Left ventricle myocardium inferior (tissue), 1 donor: ENCODE measurements around the gene ATP1A4. TPM values are rescaled to one million over a fixed set of nuclear protein-coding genes. Genes with fewer than 3 reads are reported as not detected.
"Not testable (repeated sequence)": the region's sequence is repeated elsewhere in the genome, so short reads cannot be mapped to it uniquely, and the experiment has no call there.

ENCODE experiments used
- DNase-seq: peaks from one replicate; pipeline ENCODE4 v3.0.0-alpha.2; 2020
- H3K27ac ChIP-seq: fragments of 200-600 bp; replicated peaks from 2 replicates; pipeline ENCODE4 v1.8.0; 2021
- H3K27me3 ChIP-seq: fragments of 200-600 bp; 2 replicates; pipeline ENCODE4 v1.8.0; 2021; ENCODE audit warnings: low read depth
- H3K36me3 ChIP-seq: fragments of 200-600 bp; 2 replicates; pipeline ENCODE4 v1.8.0; 2021
- H3K4me1 ChIP-seq: fragments of 200-600 bp; 2 replicates; pipeline ENCODE4 v1.8.0; 2021
- H3K4me3 ChIP-seq: fragments of 200-600 bp; 2 replicates; pipeline ENCODE4 v1.8.0; 2021; ENCODE audit warnings: mild to moderate bottlenecking, moderate library complexity
- H3K9me3 ChIP-seq: fragments of 200-600 bp; replicated peaks from 2 replicates; pipeline ENCODE4 v1.8.0; 2021
- intact Hi-C: fragments of 100-400 bp; cut with micrococcal nuclease; formaldehyde crosslinking; loops from one replicate; pipeline ENCODE4 v1.11.0; 2022
- total RNA-seq: library from RNA; stranded (reverse); fragmentation: NEBNext Ultra II Directional; extraction: Animal tissue kit (Norgen Biotek cat#: 25700); gene quantifications from one replicate; pipeline ENCODE4 v1.2.1, GENCODE V29; 2021
- TF ChIP-seq, protein P1 (sequence below): fragments of 200-600 bp; IDR thresholded peaks from 2 replicates; pipeline ENCODE4 v1.8.0; 2021; ENCODE audit warnings: antibody characterized with exemption, mild to moderate bottlenecking, borderline replicate concordance
- donor health status: DM: no; HTN: yes; CAD: no; lungs with severe emphysema.

ATP1A4 gene
- total RNA-seq, 1 donor from 2014 or later, result 0.11 TPM

DNA sequence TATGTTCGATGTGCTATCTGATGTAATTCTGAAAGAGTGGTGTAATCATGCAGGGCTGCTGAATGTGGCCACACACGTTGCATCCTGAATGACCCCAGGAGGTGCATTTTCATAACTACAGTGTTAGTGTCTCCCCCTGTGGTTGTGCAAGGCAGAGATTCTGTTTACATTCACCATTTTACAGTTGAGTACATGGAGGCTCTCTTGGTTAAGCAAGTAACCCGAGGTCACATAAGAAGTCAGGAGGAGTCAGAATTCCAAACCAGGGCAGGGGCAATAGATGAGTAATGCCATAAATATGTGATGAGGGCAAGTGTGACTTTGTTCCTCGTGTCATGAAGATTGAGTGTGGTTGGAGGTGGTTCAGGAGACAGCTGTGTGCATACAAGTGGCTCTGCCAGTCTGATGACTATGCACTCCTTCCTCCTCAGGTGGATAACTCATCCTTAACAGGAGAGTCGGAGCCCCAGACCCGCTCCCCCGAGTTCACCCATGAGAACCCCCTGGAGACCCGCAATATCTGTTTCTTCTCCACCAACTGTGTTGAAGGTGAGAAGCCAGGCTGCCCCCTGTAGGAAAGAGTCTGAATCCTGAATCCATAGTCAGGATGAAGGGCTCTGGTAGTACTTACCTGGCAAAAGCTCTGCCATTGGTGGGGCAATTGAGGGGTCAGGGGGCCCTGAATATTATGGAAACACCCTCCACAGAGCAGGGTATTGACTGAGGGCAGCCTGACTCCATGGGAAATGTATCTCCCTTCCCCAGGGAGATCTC lies 26.5 kb upstream of the ATP1A4 start:
- Histone ChIP-seq H3K4me3 (peak overlapping the region; percentile 11), H3K4me1 (peaks cover 95% of the 10 kb centered on the region), H3K9me3 (no peaks in the 10 kb centered on the region), H3K27ac (peak overlapping the region; percentile 91), H3K36me3 (peaks cover 67% of the 10 kb centered on the region), H3K27me3 (no peaks in the 10 kb centered on the region)
- no peak for DNase-seq
- TF ChIP-seq, protein P1, sequence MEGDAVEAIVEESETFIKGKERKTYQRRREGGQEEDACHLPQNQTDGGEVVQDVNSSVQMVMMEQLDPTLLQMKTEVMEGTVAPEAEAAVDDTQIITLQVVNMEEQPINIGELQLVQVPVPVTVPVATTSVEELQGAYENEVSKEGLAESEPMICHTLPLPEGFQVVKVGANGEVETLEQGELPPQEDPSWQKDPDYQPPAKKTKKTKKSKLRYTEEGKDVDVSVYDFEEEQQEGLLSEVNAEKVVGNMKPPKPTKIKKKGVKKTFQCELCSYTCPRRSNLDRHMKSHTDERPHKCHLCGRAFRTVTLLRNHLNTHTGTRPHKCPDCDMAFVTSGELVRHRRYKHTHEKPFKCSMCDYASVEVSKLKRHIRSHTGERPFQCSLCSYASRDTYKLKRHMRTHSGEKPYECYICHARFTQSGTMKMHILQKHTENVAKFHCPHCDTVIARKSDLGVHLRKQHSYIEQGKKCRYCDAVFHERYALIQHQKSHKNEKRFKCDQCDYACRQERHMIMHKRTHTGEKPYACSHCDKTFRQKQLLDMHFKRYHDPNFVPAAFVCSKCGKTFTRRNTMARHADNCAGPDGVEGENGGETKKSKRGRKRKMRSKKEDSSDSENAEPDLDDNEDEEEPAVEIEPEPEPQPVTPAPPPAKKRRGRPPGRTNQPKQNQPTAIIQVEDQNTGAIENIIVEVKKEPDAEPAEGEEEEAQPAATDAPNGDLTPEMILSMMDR, result peak; percentile 10
- intact Hi-C loops, result no loop called here

DNA sequence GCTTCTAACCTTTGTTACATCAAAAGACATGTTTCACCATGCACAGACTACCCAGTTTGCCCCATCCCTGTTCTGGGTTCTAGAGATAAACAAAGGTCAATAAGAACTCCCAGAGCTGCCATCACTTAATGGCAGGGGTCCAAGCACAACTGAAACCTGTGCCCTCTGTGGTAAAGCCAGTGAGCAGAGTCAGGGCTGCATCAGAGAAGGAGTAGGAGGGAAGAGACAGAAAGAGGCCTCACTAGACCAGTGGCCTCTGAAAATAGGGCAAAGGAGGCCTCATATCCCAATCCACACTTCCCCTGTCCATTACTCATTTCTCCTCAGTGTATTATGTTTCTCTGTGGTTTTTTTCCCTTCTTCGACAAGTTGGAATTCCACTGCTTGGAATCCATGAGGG lies 25.7 kb upstream of the ATP1A4 start:
- no peak for DNase-seq
- Histone ChIP-seq H3K36me3 (peaks cover 75% of the 10 kb centered on the region), H3K27ac (peak overlapping the region; percentile 91), H3K4me3 (no peak overlapping the region), H3K27me3 (no peaks in the 10 kb centered on the region), H3K4me1 (peaks cover 95% of the 10 kb centered on the region), H3K9me3 (no peaks in the 10 kb centered on the region)
- TF ChIP-seq, protein P1, result no peak
- intact Hi-C loops, result no loop called here

DNA sequence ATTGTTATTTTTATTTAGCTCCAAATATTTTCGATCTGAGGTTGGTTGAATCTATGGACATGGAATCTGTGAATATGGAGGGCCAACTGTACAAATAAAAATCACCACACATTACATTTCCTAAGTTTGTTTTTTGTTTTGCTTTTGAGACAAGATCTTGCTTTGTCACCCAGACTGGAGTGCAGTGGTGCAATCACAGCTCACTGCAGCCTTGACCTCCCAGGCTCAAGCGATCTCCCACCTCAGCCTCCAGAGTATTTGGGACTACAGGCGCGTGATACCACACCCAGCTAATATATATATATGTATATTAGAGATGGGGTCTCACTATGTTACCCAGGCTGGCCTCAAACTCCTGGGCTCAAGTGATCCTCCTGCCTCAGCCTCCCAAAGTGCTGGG lies 25.1 kb upstream of the ATP1A4 start:
- Histone ChIP-seq H3K27ac (peak overlapping the region; percentile 91), H3K36me3 (peaks cover 75% of the 10 kb centered on the region), H3K4me1 (peaks cover 95% of the 10 kb centered on the region)
- intact Hi-C loops, H3K9me3 ChIP-seq, DNase-seq, H3K4me3 ChIP-seq, H3K27me3 ChIP-seq: not testable (repeated sequence)

DNA sequence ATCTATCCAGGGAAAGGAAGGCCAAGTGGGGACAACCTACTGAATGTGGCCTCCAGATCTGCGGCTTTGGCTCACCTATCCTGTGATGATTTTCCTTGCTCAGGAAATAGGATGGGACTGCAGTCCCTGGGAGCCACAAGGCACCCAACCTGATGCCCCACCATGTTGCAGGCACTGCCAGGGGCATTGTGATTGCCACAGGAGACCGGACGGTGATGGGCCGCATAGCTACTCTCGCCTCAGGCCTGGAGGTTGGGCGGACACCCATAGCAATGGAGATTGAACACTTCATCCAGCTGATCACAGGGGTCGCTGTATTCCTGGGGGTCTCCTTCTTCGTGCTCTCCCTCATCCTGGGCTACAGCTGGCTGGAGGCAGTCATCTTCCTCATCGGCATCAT lies 24.0 kb upstream of the ATP1A4 start:
- Histone ChIP-seq H3K4me3 (peak overlapping the region; percentile 14), H3K27ac (peak overlapping the region; percentile 91), H3K36me3 (peaks cover 74% of the 10 kb centered on the region), H3K4me1 (peaks cover 96% of the 10 kb centered on the region), H3K9me3 (no peaks in the 10 kb centered on the region), H3K27me3 (no peaks in the 10 kb centered on the region)
- TF ChIP-seq, protein P1, result no peak
- DNase-seq, result no peak
- intact Hi-C loops, result no loop called here

DNA sequence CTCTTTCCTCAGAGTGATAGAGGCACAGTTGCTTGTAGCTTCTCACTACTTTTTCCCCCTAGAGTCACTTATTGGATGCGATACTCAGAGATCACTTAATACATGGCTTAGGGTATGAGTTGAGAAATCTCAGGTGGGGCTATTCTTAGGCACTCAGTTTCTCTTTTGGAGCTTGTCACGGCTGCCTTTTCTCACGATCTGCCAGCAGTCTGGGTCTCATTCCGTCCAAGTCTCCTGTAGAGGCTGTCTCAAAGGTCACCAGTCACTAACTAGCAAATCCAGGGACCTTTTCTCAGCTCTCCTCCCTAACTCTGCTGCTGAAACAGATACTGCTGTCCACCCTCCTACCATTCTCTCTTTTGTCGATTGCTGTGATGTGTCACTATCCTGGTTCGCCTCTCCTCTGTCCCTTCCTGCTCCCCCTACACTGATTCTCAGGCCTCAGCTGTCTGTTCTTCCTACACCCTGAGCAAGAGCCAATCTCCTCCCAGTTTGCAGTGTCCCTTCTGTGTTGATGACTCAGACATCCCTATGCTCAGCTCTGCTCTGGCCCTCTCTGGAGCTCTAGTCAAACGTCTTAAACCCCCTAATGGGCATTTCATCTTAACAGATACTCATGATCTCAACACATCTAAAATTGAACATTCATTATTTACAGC lies 23.4 kb upstream of the ATP1A4 start:
- H3K9me3 ChIP-seq, result no peaks in the 10 kb centered on the region
- H3K4me3 ChIP-seq, result peak overlapping the region; percentile 14
- TF ChIP-seq, protein P1, result no peak
- H3K27me3 ChIP-seq, result no peaks in the 10 kb centered on the region
- intact Hi-C loops, result no loop called here
- peaks cover 78% of the 10 kb centered on the region for H3K36me3 ChIP-seq
- H3K4me1 ChIP-seq, result peaks cover 96% of the 10 kb centered on the region
- H3K27ac ChIP-seq, result peak overlapping the region; percentile 91
- DNase-seq, result no peak

DNA sequence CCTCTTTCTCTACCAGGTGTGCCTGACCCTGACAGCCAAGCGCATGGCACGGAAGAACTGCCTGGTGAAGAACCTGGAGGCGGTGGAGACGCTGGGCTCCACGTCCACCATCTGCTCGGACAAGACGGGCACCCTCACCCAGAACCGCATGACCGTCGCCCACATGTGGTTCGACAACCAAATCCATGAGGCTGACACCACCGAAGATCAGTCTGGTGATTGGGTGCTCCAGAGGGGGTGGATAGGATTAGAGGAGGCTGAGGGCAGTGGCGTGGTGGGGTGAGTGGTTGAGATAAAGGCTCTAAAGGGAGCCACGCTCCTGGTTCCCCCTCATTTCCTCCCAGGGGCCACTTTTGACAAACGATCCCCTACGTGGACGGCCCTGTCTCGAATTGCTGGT lies 22.8 kb upstream of the ATP1A4 start:
- Histone ChIP-seq H3K36me3 (peaks cover 78% of the 10 kb centered on the region), H3K4me3 (no peak overlapping the region), H3K27me3 (no peaks in the 10 kb centered on the region), H3K4me1 (peaks cover 96% of the 10 kb centered on the region), H3K9me3 (no peaks in the 10 kb centered on the region), H3K27ac (peak overlapping the region; percentile 91)
- DNase-seq, result no peak
- intact Hi-C loops, result no loop called here
- TF ChIP-seq, protein P1, result no peak
